NK-92 (cell line): ENCODE results near the gene STK35.
"Not testable (repeated sequence)": the region's sequence is repeated elsewhere in the genome, so short reads cannot be mapped to it uniquely, and the experiment has no call there.

Experiments used
- DNase-seq: peaks from one replicate; lab custom pipeline; 2025; ENCODE audit not compliant: unreplicated experiment; lab: John Stamatoyannopoulos, UW

The STK35 gene

DNA sequence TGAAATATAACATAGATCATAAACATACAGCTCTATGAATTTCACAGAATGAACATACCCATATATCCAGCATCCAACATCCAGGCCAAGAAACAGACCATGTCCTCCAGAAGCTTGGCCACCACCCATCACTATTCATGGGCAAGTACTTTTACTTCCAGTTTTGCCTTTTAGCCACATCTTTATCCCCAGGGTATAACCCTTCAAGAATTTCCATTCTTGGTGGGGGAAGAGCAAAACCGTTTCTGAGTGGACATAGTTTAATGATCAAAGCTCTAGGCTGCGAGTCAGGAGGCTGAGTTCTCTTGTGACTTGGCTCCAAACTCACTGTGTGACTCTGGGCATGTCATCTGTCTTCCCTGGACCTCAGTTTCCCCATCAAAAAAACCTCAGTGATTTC lies 78.3 kb downstream of the STK35 start:
- no peak for DNase-seq

GRCh38 chr20:2183381-2183780 lies 81.8 kb downstream of the STK35 start:
- no peak for DNase-seq

DNA sequence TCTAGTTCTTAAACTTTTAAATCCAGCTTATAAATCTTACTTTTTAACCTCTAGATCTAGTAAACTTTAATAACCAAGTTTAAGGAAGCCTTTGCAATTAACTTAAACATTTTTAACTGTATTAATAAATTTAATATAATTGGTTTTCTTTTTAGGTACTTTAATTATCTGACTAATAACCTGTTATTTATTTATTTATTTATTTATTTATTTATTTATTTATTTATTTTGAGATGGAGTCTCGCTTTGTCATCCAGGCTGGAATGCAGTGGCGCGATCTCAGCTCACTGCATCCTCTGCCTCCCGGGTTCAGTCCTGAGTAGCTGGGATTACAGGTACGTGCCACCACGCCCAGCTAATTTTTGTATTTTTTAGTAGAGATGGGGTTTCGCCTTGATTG lies 83.3 kb downstream of the STK35 start:
- not testable (repeated sequence) for DNase-seq

DNA sequence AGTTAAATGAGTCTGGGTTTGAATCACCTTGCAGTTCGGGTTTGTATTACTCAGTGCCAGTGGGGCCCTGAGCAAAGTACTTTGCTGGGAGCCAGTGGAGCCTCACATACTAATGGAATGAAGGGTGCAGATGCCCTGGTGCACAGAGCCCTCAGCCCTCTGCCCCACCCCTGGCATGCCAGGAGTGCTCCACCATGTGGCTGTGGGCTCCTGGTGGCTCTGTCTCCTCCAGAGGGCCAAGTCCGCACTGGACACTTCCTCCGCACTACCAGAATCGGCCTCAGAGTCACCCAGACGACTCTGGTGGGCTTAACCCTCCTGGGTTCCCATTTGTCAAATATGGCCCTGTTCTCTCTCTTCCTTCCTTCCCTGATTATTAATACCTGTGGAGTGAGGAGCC lies 94.0 kb downstream of the STK35 start:
- DNase-seq: no peak

DNA sequence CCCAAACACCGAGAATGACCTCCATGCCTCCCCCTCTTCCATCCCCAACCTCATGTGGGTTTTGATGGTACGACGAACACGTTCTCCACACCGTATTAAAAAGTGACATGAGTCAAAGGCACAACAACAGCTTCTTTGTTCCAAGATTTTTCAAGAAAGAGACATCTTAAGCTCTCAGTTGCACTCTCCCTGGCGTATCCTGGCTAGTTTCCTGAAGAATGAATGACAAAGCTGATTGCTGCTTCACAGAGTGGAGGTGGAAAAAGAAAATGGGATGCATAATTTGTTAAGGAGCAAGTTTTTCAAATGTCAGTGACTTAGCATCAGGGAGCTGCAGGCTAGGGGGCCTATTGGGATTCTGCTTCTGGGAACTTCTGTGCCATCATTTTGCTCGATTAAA lies 95.5 kb downstream of the STK35 start:
- no peak for DNase-seq
